Panc1 (cell line): ENCODE results near the gene SCAP.

Experiments used
- POLR2AphosphoS5 ChIP-seq: IDR thresholded peaks from 2 replicates; pipeline ENCODE4 v1.6.1; 2012; ENCODE audit warnings: mild to moderate bottlenecking, low read depth, low read length, moderate library complexity
- TF ChIP-seq, protein P1 (sequence below), 2 experiments: IDR thresholded peaks; 2 replicates each; pipeline ENCODE4 v1.6.1; 2011 to 2012; ENCODE audit warnings: low read depth in 2 of 2, control low read depth in 1 of 2, low read length in 1 of 2, mild to moderate bottlenecking in 1 of 2, moderate library complexity in 1 of 2; ENCODE audit not compliant: insufficient read depth in 1 of 2
- TF ChIP-seq, protein P2 (sequence below): fragments of 450-650 bp; IDR thresholded peaks from 2 replicates; pipeline ENCODE4 v1.5.1; 2017; ENCODE audit warnings: mild to moderate bottlenecking

DNA sequence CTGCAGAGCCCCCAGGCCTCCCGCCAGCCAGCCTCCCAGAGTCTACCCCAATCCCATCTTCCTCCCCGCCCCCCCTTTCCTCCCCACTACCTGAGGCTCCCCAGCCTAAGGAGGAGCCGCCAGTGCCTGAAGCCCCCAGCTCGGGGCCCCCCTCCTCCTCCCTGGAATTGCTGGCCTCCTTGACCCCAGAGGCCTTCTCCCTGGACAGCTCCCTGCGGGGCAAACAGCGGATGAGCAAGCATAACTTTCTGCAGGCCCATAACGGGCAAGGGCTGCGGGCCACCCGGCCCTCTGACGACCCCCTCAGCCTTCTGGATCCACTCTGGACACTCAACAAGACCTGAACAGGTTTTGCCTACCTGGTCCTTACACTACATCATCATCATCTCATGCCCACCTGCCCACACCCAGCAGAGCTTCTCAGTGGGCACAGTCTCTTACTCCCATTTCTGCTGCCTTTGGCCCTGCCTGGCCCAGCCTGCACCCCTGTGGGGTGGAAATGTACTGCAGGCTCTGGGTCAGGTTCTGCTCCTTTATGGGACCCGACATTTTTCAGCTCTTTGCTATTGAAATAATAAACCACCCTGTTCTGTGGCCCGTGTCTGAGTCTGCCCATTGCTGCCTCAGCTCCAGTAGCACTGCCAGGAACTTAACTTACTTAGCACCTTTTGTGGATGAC is 62.8 kb downstream of the SCAP start:
- TF ChIP-seq, protein P1, sequence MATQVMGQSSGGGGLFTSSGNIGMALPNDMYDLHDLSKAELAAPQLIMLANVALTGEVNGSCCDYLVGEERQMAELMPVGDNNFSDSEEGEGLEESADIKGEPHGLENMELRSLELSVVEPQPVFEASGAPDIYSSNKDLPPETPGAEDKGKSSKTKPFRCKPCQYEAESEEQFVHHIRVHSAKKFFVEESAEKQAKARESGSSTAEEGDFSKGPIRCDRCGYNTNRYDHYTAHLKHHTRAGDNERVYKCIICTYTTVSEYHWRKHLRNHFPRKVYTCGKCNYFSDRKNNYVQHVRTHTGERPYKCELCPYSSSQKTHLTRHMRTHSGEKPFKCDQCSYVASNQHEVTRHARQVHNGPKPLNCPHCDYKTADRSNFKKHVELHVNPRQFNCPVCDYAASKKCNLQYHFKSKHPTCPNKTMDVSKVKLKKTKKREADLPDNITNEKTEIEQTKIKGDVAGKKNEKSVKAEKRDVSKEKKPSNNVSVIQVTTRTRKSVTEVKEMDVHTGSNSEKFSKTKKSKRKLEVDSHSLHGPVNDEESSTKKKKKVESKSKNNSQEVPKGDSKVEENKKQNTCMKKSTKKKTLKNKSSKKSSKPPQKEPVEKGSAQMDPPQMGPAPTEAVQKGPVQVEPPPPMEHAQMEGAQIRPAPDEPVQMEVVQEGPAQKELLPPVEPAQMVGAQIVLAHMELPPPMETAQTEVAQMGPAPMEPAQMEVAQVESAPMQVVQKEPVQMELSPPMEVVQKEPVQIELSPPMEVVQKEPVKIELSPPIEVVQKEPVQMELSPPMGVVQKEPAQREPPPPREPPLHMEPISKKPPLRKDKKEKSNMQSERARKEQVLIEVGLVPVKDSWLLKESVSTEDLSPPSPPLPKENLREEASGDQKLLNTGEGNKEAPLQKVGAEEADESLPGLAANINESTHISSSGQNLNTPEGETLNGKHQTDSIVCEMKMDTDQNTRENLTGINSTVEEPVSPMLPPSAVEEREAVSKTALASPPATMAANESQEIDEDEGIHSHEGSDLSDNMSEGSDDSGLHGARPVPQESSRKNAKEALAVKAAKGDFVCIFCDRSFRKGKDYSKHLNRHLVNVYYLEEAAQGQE (IDR thresholded peaks at IDR 0.05; ENCODE audit: insufficient read depth in 1 of 2, low read depth in 2 of 2, low read length in 1 of 2): no peak
- TF ChIP-seq, protein P2, sequence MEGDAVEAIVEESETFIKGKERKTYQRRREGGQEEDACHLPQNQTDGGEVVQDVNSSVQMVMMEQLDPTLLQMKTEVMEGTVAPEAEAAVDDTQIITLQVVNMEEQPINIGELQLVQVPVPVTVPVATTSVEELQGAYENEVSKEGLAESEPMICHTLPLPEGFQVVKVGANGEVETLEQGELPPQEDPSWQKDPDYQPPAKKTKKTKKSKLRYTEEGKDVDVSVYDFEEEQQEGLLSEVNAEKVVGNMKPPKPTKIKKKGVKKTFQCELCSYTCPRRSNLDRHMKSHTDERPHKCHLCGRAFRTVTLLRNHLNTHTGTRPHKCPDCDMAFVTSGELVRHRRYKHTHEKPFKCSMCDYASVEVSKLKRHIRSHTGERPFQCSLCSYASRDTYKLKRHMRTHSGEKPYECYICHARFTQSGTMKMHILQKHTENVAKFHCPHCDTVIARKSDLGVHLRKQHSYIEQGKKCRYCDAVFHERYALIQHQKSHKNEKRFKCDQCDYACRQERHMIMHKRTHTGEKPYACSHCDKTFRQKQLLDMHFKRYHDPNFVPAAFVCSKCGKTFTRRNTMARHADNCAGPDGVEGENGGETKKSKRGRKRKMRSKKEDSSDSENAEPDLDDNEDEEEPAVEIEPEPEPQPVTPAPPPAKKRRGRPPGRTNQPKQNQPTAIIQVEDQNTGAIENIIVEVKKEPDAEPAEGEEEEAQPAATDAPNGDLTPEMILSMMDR: no peak
- TF ChIP-seq POLR2AphosphoS5: no peak
